Measurements from ENCODE around the gene POLR2E. TPM values are rescaled to one million over a fixed set of nuclear protein-coding genes. Genes with fewer than 3 reads are reported as not detected.

Gene POLR2E
- total RNA-seq, 4 donors from 2014 or later, result 151 to 216 (median 188) TPM

DNA sequence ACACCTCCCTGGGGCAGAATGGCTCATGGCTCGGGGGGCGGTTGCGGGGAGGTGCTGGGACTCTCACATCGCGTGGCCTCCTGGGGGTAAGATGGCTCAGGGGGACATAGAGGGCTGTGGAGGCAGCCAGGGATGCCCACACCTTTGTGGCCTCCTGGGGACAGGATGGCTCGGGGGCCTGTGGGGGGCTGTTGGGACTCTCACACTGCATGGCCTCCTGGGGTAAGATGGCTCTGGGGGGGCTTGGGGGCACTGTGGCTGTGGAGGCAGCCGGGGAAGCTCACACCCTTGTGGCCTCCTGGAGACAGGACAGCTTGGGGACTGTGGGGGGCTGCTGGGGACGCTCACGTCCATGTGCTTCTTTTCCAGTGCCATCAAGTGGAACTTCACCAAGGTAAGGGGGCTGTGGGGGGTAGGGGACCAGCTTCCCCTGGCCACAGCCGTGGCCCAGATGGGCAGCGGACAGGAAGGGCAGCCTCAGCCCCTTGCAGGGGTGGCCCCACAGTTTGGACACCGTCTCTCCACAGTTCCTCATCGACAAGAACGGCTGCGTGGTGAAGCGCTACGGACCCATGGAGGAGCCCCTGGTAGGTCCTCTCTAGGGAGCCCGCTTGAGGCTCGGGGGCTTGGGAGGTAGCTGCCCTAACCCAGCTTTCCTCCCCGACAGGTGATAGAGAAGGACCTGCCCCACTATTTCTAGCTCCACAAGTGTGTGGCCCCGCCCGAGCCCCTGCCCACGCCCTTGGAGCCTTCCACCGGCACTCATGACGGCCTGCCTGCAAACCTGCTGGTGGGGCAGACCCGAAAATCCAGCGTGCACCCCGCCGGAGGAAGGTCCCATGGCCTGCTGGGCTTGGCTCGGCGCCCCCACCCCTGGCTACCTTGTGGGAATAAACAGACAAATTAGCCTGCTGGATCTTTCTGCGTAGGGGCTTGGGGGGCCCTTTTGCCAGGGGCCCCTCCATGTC is 11.0 kb upstream of the POLR2E start:
- DNase-seq (ENCODE audit: low spot score), result no peak
- no peak for ATAC-seq (ENCODE audit: low FRiP score)
- TF ChIP-seq CTCF (IDR thresholded peaks at IDR 0.05), result no peak

GRCh38 chr19:1105008-1105872 is 10.1 kb upstream of the POLR2E start:
- no peak for TF ChIP-seq CTCF (IDR thresholded peaks at IDR 0.05)
- DNase-seq (ENCODE audit: low spot score) (no peak), ATAC-seq (ENCODE audit: low FRiP score) (peak; percentile 2)

DNA sequence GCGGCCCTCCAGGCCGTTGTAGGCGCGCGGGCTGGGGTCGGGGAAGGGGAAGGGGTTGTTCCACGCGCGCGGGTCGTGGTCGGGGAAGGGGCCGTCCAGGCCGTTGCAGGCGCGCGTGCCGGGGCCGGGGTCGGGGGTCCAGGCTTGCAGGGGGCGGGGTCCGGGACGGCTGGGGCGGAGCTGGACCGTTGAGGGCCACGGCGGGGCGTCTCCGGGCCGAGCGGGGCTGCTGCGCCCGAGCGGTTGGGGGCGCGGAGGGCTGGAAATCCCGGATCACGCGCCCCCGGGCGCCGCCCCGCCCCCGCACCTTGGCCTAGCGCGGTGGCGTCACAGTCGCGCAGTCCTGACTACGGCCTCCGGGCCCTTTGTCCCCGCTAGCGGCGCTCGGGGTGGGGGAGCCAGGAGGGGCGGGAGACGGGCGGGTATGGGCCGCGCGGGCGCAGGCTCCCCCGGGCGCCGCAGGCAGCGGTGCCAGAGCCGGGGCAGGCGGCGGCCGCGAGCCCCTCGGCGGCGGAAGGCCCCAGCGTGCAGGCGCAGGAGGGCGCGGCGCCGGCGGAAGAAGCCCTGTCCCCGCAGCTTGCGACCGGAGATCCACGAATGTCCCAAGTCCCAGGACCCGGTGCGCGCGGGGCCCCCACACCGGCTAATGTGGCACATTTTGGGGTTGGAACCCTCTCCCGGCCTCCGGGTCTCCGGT is 9.3 kb upstream of the POLR2E start:
- no peak for TF ChIP-seq CTCF (IDR thresholded peaks at IDR 0.05)
- peak; percentile 43 for ATAC-seq (ENCODE audit: low FRiP score)
- DNase-seq (ENCODE audit: low spot score), result no peak

DNA sequence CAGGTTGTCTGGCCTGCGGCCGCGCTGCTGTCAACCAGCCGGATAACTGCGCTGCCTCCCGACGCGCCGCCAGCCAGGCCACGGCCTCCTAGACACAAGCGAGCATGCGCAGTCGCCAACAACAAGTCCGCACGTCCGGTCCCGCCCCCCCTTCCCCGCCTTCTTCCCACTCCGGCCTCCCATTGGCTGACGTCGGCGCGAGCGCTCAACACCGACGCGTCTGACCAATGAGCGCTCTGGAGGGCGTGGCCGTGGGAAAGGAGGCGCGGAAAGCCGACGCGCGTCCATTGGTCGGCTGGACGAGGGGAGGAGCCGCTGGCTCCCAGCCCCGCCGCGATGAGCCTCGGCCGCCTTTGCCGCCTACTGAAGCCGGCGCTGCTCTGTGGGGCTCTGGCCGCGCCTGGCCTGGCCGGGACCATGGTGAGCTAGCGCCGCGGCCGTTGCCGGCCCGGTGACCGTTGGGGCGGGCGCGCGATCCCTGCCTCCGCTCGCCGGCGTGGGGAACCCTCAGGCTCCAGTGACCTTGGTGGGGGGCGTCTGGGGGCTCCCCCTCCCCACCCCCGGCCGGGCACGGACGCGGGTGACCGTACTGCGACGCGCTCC is 8.6 kb upstream of the POLR2E start, which contains the start of gene GPX4:
Gene GPX4 (plus strand): TSS at position 287 of the 603 bp plus-strand sequence. CDS start 50 bp downstream, at position 337.
- DNase-seq (ENCODE audit: low spot score) (peak; percentile 98), ATAC-seq (ENCODE audit: low FRiP score) (peak; percentile 53)
- TF ChIP-seq CTCF (IDR thresholded peaks at IDR 0.05), result no peak

- ATAC-seq (ENCODE audit: low FRiP score), result no peak
- no peak for TF ChIP-seq CTCF (IDR thresholded peaks at IDR 0.05)
- DNase-seq (ENCODE audit: low spot score), result no peak
Observed at GRCh38 chr19:1103132-1103707, 8.0 kb upstream of the POLR2E start.

Data from omental fat pad (tissue), 4 donors.